Effector memory CD4-positive, alpha-beta T cell (primary cell): ENCODE data around the gene WLS.
"Not testable (repeated sequence)": the region's sequence is repeated elsewhere in the genome, so short reads cannot be mapped to it uniquely, and the experiment has no call there.

Experiments
- DNase-seq, 3 donors: peaks; one replicate each; pipeline ENCODE4 v3.0.0-alpha.2; 2020
- H3K27ac ChIP-seq: 2 replicates; pipeline ENCODE4 v1.7.0; 2013; ENCODE audit warnings: mild to moderate bottlenecking, low read length, moderate library complexity; ENCODE audit not compliant: insufficient read depth, poor library complexity, severe bottlenecking
- H3K27me3 ChIP-seq: replicated peaks from 2 replicates; pipeline ENCODE4 v1.7.0; 2013; ENCODE audit warnings: mild to moderate bottlenecking, low read length; ENCODE audit not compliant: insufficient read depth, control insufficient read depth, poor library complexity, severe bottlenecking
- H3K36me3 ChIP-seq: 2 replicates; pipeline ENCODE4 v1.7.0; 2013; ENCODE audit warnings: mild to moderate bottlenecking, low read length, moderate library complexity; ENCODE audit not compliant: control insufficient read depth, insufficient read depth
- H3K4me1 ChIP-seq: 2 replicates; pipeline ENCODE4 v1.7.0; 2013; ENCODE audit warnings: low read length, mild to moderate bottlenecking; ENCODE audit not compliant: control insufficient read depth, insufficient read depth, poor library complexity, severe bottlenecking
- H3K4me3 ChIP-seq: 2 replicates; pipeline ENCODE4 v1.7.0; 2013; ENCODE audit warnings: low read length, low read depth, mild to moderate bottlenecking; ENCODE audit not compliant: insufficient read depth, poor library complexity, severe bottlenecking
- H3K9me3 ChIP-seq: 2 replicates; pipeline ENCODE4 v1.7.0; 2013; ENCODE audit warnings: mild to moderate bottlenecking, low read length, moderate library complexity; ENCODE audit not compliant: control insufficient read depth

WLS gene

DNA sequence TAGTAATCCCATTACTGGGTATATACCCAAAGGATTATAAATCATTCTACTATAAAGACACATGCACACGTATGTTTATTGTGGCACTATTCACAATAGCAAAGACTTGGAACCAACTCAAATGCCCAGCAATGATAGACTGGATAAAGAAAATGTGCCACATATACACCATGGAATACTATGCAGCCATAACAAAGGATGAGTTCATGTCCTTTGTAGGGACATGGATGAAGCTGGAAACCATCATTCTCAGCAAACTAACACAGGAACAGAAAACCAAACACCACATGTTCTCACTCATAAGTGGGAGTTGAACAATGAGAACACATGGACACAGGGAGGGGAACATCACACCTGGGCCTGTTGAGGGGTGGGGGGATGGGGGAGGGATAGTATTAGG, 60.5 kb downstream of the WLS start:
- DNase-seq, H3K36me3 ChIP-seq, H3K9me3 ChIP-seq, H3K4me3 ChIP-seq, H3K27me3 ChIP-seq, H3K4me1 ChIP-seq, H3K27ac ChIP-seq: not testable (repeated sequence)

DNA sequence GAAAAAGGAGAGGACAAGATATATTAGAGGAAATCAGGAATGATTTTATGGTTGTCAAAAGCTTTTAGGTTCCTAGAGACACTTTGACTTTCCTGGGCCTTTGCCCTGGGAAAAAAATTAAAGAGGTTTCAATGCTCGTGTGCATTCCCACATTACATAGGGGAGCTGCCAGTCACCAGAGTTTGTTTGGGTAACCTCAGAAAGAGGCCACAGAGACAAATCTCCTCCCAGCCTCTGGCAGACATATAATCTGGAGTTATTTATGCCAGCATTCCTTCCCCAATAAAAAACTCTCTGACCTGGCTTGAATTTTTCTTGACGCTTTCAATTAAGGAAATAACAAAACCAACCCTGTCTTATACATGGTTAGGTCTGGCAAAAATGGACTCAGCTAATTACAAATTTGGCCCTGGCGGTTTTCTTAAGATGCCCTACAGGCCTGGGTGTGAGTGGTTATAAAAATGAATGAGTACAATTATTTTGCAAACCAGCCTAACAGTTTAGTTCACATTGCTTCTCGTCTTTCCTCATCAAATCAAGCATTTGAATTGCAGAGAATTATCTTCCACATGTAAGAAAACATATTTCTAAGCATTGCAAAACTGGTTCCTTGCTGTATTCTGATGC, 63.7 kb downstream of the WLS start:
- Histone ChIP-seq H3K4me3 (no peak overlapping the region), H3K9me3 (no peaks in the 10 kb centered on the region), H3K27me3 (no peaks in the 10 kb centered on the region), H3K27ac (no peak overlapping the region), H3K4me1 (no peaks in the 10 kb centered on the region), H3K36me3 (no peaks in the 10 kb centered on the region)
- DNase-seq = no peak

DNA sequence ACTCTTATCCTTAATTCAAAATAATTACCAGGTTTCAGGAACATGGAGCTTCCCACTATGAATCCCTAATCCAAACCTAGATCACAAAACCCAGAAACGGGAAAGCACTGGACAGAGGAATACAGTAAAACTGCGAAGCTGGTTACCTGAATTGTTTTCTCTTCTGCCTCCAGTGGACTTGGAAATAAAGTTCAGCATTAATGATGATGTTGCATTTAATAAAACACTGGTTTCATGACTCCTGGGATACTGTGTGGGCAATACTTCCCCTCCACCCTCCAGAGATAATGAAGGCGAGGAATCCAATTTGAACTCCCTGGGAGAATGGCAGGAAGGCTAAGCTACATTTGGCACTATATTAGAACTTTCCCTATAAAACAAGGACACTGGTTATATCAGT, 65.1 kb downstream of the WLS start:
- H3K36me3 ChIP-seq = no peaks in the 10 kb centered on the region
- no peaks in the 10 kb centered on the region for H3K4me1 ChIP-seq
- H3K27me3 ChIP-seq = no peaks in the 10 kb centered on the region
- no peak for DNase-seq
- H3K27ac ChIP-seq = no peak overlapping the region
- no peaks in the 10 kb centered on the region for H3K9me3 ChIP-seq
- H3K4me3 ChIP-seq = no peak overlapping the region

DNA sequence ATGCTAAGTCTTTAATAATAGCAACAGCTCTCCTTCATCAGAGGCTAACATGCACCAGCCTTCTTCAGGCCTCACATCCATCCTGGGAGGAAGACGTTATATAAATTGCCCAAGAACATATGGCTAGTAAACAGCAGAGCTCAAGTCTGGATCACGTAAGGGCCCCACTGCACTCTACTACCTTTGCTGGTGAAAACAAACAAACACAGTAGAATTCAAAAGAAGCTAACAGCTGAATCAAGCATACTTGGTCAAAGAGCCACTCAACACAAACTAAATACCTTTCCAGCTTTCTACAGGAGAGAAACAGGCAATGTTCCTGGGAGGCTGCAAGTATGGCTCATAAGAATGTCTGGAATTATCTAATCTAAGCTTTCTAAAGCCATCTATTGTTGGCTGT, 66.0 kb downstream of the WLS start:
- Histone ChIP-seq H3K9me3 (no peaks in the 10 kb centered on the region), H3K27me3 (no peaks in the 10 kb centered on the region), H3K36me3 (no peaks in the 10 kb centered on the region), H3K4me1 (no peaks in the 10 kb centered on the region), H3K4me3 (no peak overlapping the region), H3K27ac (no peak overlapping the region)
- DNase-seq = no peak

DNA sequence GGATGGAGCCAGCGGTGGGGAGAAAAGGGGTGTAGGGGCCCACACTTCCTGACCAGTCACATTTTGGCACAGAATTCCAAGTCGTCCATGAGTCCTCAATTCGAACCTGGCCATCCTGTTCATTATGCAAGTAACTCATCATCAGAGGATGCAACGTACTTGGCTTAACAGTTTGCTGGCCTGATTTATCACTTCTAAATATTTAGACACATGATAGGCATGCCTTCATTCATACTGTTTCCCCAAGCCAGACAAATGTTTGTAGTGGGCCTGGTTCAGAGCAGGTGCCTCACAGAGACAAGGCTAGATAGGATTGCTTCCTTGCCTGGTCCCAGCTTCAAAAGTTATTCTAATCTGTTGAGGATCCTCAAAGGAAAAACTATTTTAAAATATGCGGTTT, 66.7 kb downstream of the WLS start:
- H3K9me3 ChIP-seq = no peaks in the 10 kb centered on the region

DNA sequence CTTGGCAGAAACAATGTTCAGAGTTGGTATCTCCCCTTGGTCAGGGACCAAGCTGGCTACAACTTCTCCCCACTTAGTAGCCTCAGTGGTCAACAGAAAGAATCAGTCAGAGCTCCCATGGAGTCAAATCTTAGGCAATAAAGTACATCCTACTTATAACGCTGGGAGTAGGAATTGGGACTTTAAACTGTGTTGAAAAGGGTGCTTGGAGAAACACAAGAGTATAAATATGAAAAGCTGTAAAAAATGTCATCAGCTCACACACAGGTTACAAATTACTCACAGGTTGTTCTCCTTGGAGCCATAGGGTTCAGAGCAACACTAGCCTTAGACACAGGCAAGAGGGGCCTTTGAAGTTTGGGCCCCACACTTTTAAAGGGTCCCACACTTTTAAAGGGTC, 67.4 kb downstream of the WLS start:
- Histone ChIP-seq H3K27me3 (no peaks in the 10 kb centered on the region), H3K9me3 (no peaks in the 10 kb centered on the region), H3K4me1 (no peaks in the 10 kb centered on the region), H3K36me3 (no peaks in the 10 kb centered on the region), H3K4me3 (no peak overlapping the region), H3K27ac (no peak overlapping the region)
- DNase-seq = no peak

More for the DNA sequence above, 66.7 kb downstream of the WLS start:
- DNase-seq = no peak
- H3K4me1 ChIP-seq = no peaks in the 10 kb centered on the region
- no peaks in the 10 kb centered on the region for H3K27me3 ChIP-seq
- no peaks in the 10 kb centered on the region for H3K36me3 ChIP-seq
- H3K4me3 ChIP-seq = no peak overlapping the region
- H3K27ac ChIP-seq = no peak overlapping the region

DNA sequence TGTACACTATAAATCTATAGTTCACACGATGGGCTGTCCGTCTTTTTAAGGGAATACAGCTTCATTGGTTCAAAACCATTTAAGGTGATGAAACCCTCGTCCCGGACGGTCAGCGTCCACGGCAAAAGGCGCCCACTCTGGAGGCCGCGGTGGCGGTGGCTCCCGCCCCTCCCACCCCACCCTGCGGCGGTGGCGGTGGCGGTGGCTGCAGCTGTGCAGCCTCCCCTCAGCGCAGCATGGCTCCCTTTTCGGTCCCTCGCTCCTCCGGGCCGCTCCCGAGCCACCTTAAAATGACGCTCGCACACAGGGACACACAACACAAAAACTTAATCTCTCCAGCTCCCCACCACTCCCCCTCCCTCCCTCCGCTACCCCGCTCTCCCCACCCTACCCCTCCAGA, 69.1 kb downstream of the WLS start:
- no peak for DNase-seq
- Histone ChIP-seq H3K4me1 (no peaks in the 10 kb centered on the region), H3K27ac (no peak overlapping the region), H3K4me3 (no peak overlapping the region), H3K36me3 (no peaks in the 10 kb centered on the region), H3K27me3 (no peaks in the 10 kb centered on the region), H3K9me3 (no peaks in the 10 kb centered on the region)

DNA sequence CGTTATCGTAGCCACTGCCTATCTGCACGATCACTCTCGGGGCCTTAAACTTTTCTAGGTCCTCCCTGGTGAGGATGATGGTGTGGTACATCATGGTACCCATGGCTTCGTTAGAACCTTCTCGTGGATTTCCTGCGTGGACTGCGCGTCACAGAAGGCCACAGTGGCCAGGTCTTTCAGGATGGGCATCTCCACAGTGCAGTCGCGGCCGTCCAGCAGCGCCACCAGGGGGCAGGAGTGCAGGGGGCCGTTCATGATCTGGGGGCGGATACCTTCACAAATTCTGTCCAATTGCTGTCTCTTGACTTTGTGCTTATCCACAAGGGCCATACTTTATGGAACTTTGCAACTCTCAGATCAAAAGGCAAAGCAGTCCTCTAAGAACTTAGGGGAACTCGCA, 69.6 kb downstream of the WLS start:
- no peak overlapping the region for H3K27ac ChIP-seq
- no peak overlapping the region for H3K4me3 ChIP-seq
- H3K27me3 ChIP-seq = no peaks in the 10 kb centered on the region
- H3K4me1 ChIP-seq = no peaks in the 10 kb centered on the region
- no peaks in the 10 kb centered on the region for H3K36me3 ChIP-seq
- H3K9me3 ChIP-seq = no peaks in the 10 kb centered on the region
- no peak for DNase-seq

DNA sequence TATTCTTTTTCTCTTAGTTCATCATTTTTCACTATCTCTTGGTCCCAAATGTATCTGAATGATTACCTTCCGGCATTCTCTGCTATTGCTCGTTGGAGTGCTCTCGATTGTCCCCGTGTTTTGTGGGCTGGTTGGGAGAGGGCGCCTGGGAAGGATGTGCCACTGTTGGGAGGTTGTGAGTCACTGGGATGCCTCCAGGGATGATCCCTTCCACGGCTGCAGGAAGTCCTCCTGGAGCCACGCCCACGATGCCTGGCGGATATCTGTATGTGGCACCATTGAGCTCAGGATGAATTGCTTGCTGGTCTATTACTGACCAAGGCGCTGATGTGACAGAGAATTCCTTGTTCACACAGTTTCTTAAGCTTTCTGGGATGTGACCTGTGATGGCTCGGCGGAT, 70.7 kb downstream of the WLS start:
- DNase-seq, H3K27ac ChIP-seq, H3K36me3 ChIP-seq, H3K9me3 ChIP-seq, H3K4me1 ChIP-seq, H3K4me3 ChIP-seq, H3K27me3 ChIP-seq: not testable (repeated sequence)

DNA sequence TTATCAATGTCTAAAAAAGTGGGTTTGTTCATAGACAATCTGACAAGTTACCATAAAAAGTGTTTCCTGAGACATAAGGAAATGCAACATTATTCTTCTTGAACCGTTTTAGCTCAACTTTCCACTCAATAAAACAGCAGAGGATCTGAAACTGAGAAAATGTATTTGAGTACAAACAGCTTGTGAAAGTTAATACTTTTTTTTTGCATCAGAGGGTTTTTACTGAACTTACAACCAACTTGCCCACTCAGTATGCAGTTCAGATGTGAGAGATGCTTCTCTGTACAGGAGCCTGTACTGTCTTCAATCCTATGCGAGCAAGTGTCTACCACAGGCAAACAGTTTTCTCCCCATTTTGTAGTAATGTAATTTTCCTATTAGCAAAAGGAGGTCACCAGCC, 71.4 kb downstream of the WLS start:
- H3K9me3 ChIP-seq, H3K27me3 ChIP-seq, DNase-seq, H3K4me1 ChIP-seq, H3K36me3 ChIP-seq, H3K27ac ChIP-seq, H3K4me3 ChIP-seq: not testable (repeated sequence)

DNA sequence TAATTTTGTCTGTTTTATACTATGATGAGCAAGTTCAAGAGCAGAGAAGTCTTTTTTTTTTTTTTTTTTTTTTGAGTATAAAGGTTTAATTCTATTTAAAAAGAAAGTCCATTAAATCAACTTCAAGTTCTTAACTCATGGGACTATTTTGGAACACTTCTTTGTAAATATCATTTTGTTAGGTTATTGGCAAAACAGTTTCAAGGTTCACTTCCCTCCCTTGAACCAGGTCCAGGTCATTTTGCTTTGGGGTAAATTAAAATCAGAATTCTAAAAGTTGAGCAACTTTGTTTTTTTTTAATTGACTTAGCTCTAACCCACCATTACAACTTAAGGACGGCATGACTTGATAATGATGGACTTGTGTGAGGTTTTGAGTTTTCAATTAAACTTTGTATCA, 72.3 kb downstream of the WLS start:
- Histone ChIP-seq H3K4me3 (no peak overlapping the region), H3K27me3 (no peaks in the 10 kb centered on the region), H3K27ac (no peak overlapping the region), H3K9me3 (no peaks in the 10 kb centered on the region), H3K36me3 (no peaks in the 10 kb centered on the region), H3K4me1 (no peaks in the 10 kb centered on the region)
- no peak for DNase-seq
